SU-DHL-6 (cell line): ENCODE data around the gene TMEM106B.

ENCODE experiments used
- CTCF ChIP-seq: fragments of 200-600 bp; sonication (generic); IDR thresholded peaks from one replicate; pipeline ENCODE4 v1.5.1; 2017; ENCODE audit warnings: antibody characterized with exemption, mild to moderate bottlenecking, low read length, moderate library complexity; ENCODE audit not compliant: insufficient read depth, poor library complexity, severe bottlenecking
- EZH2phosphoT487 ChIP-seq: fragments of 200-600 bp; sonication (generic), shearing (Covaris generic); conservative IDR thresholded peaks from 2 replicates; pipeline ENCODE4 v1.6.1; 2018; ENCODE audit warnings: mild to moderate bottlenecking, antibody characterized with exemption, low read length, moderate library complexity, mixed read lengths

- TF ChIP-seq CTCF (no peak), EZH2phosphoT487 (no peak)
Measured at GRCh38 chr7:12226756-12227155, 15.7 kb downstream of the TMEM106B start.
